Astrocyte (in vitro differentiated cells and primary cell): ENCODE data around the gene PTPMT1. TPM values are rescaled to one million over a fixed set of nuclear protein-coding genes. Genes with fewer than 3 reads are reported as not detected.

Source experiments
- DNase-seq: peaks from one replicate; pipeline ENCODE4 v3.0.0-alpha.2; 2010; ENCODE audit warnings: low read depth
- FAIRE-seq: peaks from 2 replicates; lab custom pipeline; 2011; peaks lifted over from hg19 to GRCh38; lab: Jason Lieb, UNC
- H2AFZ ChIP-seq: 2 replicates; pipeline ENCODE4 v1.6.0; 2012; ENCODE audit warnings: low read depth, low read length, inconsistent platforms
- H3K27ac ChIP-seq: 2 replicates; pipeline ENCODE4 v1.5.1; 2011; ENCODE audit warnings: low read depth, low read length, inconsistent platforms
- H3K27me3 ChIP-seq: 2 replicates; pipeline ENCODE4 v1.6.0; 2011; ENCODE audit warnings: low read length, inconsistent platforms; ENCODE audit not compliant: insufficient read depth
- H3K36me3 ChIP-seq: 2 replicates; pipeline ENCODE4 v1.5.1; 2011; ENCODE audit warnings: low read length, inconsistent platforms; ENCODE audit not compliant: insufficient read depth
- H3K4me1 ChIP-seq: 2 replicates; pipeline ENCODE4 v1.5.1; 2011; ENCODE audit warnings: low read length, inconsistent platforms; ENCODE audit not compliant: insufficient read depth
- H3K4me2 ChIP-seq: 2 replicates; pipeline ENCODE4 v1.6.0; 2012; ENCODE audit warnings: low read length, inconsistent platforms
- H3K4me3 ChIP-seq: 2 replicates; pipeline ENCODE4 v1.5.1; 2011; ENCODE audit warnings: low read depth, mild to moderate bottlenecking, low read length, inconsistent platforms; ENCODE audit not compliant: insufficient read depth
- H3K79me2 ChIP-seq: 2 replicates; pipeline ENCODE4 v1.6.0; 2012; ENCODE audit warnings: mild to moderate bottlenecking, low read length, inconsistent platforms; ENCODE audit not compliant: insufficient read depth
- H3K9ac ChIP-seq: 2 replicates; pipeline ENCODE4 v1.6.0; 2012; ENCODE audit warnings: mild to moderate bottlenecking, low read length, inconsistent platforms
- H3K9me3 ChIP-seq: 2 replicates; pipeline ENCODE4 v1.5.1; 2012; ENCODE audit warnings: low read depth, mild to moderate bottlenecking, low read length, inconsistent platforms; ENCODE audit not compliant: insufficient read depth
- H4K20me1 ChIP-seq: 2 replicates; pipeline ENCODE4 v1.6.0; 2012; ENCODE audit warnings: low read length, inconsistent platforms; ENCODE audit not compliant: insufficient read depth
- H3K27ac Mint-ChIP-seq: one replicate; pipeline ENCODE4 v1.8.0; 2021; ENCODE audit warnings: mild to moderate bottlenecking, mixed read lengths; ENCODE audit not compliant: unreplicated experiment
- H3K27me3 Mint-ChIP-seq: one replicate; pipeline ENCODE4 v1.8.0; 2021; ENCODE audit warnings: low read depth, mixed read lengths; ENCODE audit not compliant: unreplicated experiment
- H3K36me3 Mint-ChIP-seq: one replicate; pipeline ENCODE4 v1.8.0; 2021; ENCODE audit warnings: low read depth, mixed read lengths; ENCODE audit not compliant: unreplicated experiment
- H3K4me1 Mint-ChIP-seq: one replicate; pipeline ENCODE4 v1.8.0; 2021; ENCODE audit warnings: low read depth, mixed read lengths; ENCODE audit not compliant: unreplicated experiment
- H3K4me3 Mint-ChIP-seq: one replicate; pipeline ENCODE4 v1.8.0; 2021; ENCODE audit warnings: mild to moderate bottlenecking, moderate library complexity, mixed read lengths; ENCODE audit not compliant: unreplicated experiment
- H3K9me3 Mint-ChIP-seq: one replicate; pipeline ENCODE4 v1.8.0; 2021; ENCODE audit warnings: mild to moderate bottlenecking, mixed read lengths; ENCODE audit not compliant: unreplicated experiment
- CTCF ChIP-seq: IDR thresholded peaks from 2 replicates; pipeline ENCODE4 v1.5.1; 2011; ENCODE audit warnings: low read depth, mild to moderate bottlenecking, inconsistent platforms, low read length, moderate library complexity; ENCODE audit not compliant: insufficient read depth
- EZH2 ChIP-seq: IDR thresholded peaks from 2 replicates; pipeline ENCODE4 v1.6.1; 2012; ENCODE audit warnings: mild to moderate bottlenecking, low read length, inconsistent platforms; ENCODE audit not compliant: insufficient read depth
- total RNA-seq: library from RNA; stranded (reverse); gene quantifications from 2 replicates; pipeline ENCODE4 v1.2.1, GENCODE V29; 2021

PTPMT1 gene
- total RNA-seq, 1 donor from 2014 or later: 32.4 TPM

GRCh38 chr11:47589584-47589976, 24.2 kb downstream of the PTPMT1 start:
- peak; percentile 86 for TF ChIP-seq EZH2
- TF ChIP-seq CTCF: no peak
- Histone ChIP-seq H3K27ac (no peak overlapping the region), H2AFZ (peak overlapping the region; percentile 98), H3K36me3 (no peaks in the 10 kb centered on the region), H3K79me2 (no peaks in the 10 kb centered on the region), H3K27me3 (peaks cover 29% of the 10 kb centered on the region), H3K9me3 (no peaks in the 10 kb centered on the region), H4K20me1 (no peaks in the 10 kb centered on the region), H3K9ac (peak overlapping the region; percentile 52), H3K4me2 (peak overlapping the region; percentile 79), H3K4me3 (peak overlapping the region; percentile 39), H3K4me1 (peaks cover 2% of the 10 kb centered on the region)
- H3K4me3 Mint-ChIP-seq: no peak overlapping the region
- no peaks in the 10 kb centered on the region for H3K9me3 Mint-ChIP-seq
- peaks cover 28% of the 10 kb centered on the region for H3K27me3 Mint-ChIP-seq
- no peaks in the 10 kb centered on the region for H3K4me1 Mint-ChIP-seq
- H3K27ac Mint-ChIP-seq: no peak overlapping the region
- FAIRE-seq: no peak
- peaks cover 10% of the 10 kb centered on the region for H3K36me3 Mint-ChIP-seq
- DNase-seq: no peak

GRCh38 chr11:47589977-47590861, 24.8 kb downstream of the PTPMT1 start:
- Histone ChIP-seq H2AFZ (peak overlapping the region; percentile 98), H3K4me2 (peak overlapping the region; percentile 79), H3K27me3 (peaks cover 35% of the 10 kb centered on the region), H3K4me1 (peaks cover 2% of the 10 kb centered on the region), H3K4me3 (peak overlapping the region; percentile 39), H3K79me2 (no peaks in the 10 kb centered on the region), H3K36me3 (no peaks in the 10 kb centered on the region), H3K9me3 (no peaks in the 10 kb centered on the region), H3K27ac (no peak overlapping the region), H3K9ac (peak overlapping the region; percentile 52), H4K20me1 (no peaks in the 10 kb centered on the region)
- H3K27ac Mint-ChIP-seq: no peak overlapping the region
- DNase-seq (no peak), FAIRE-seq (no peak)
- no peak for TF ChIP-seq CTCF
- peak; percentile 71 for TF ChIP-seq EZH2
- H3K36me3 Mint-ChIP-seq: peaks cover 6% of the 10 kb centered on the region
- no peak overlapping the region for H3K4me3 Mint-ChIP-seq
- H3K9me3 Mint-ChIP-seq: no peaks in the 10 kb centered on the region
- H3K27me3 Mint-ChIP-seq: peaks cover 33% of the 10 kb centered on the region
- H3K4me1 Mint-ChIP-seq: no peaks in the 10 kb centered on the region

- no peak overlapping the region for H3K4me3 Mint-ChIP-seq
- H4K20me1 ChIP-seq: no peaks in the 10 kb centered on the region
- H3K27ac Mint-ChIP-seq: no peak overlapping the region
- H3K9ac ChIP-seq: no peak overlapping the region
- H3K9me3 Mint-ChIP-seq: no peaks in the 10 kb centered on the region
- H3K4me2 ChIP-seq: no peak overlapping the region
- DNase-seq (no peak), FAIRE-seq (no peak)
- peaks cover 4% of the 10 kb centered on the region for H3K36me3 Mint-ChIP-seq
- no peaks in the 10 kb centered on the region for H3K4me1 Mint-ChIP-seq
- no peak overlapping the region for H2AFZ ChIP-seq
- H3K4me1 ChIP-seq: peaks cover 2% of the 10 kb centered on the region
- H3K9me3 ChIP-seq: no peaks in the 10 kb centered on the region
- H3K27me3 Mint-ChIP-seq: peaks cover 41% of the 10 kb centered on the region
- H3K27ac ChIP-seq: no peak overlapping the region
- TF ChIP-seq EZH2 (no peak), CTCF (no peak)
- H3K79me2 ChIP-seq: no peaks in the 10 kb centered on the region
- H3K36me3 ChIP-seq: no peaks in the 10 kb centered on the region
- H3K4me3 ChIP-seq: no peak overlapping the region
- H3K27me3 ChIP-seq: peaks cover 39% of the 10 kb centered on the region
These were observed 26.4 kb downstream of the PTPMT1 start for GRCh38 chr11:47591764-47592163.
